SU-DHL-6 (cell line): ENCODE measurements around the gene RSPH1.
"Not testable (repeated sequence)": the region's sequence is repeated elsewhere in the genome, so short reads cannot be mapped to it uniquely, and the experiment has no call there.

Source experiments
- H2AFZ ChIP-seq: fragments of 200-600 bp; sonication (generic); 2 replicates; pipeline ENCODE4 v1.6.1; 2014; ENCODE audit warnings: low read depth, mild to moderate bottlenecking, moderate library complexity, mixed read lengths, antibody characterized with exemption, low read length; ENCODE audit not compliant: severe bottlenecking
- H3F3A ChIP-seq: fragments of 200-600 bp; shearing (Covaris generic); 2 replicates; pipeline ENCODE4 v1.6.0; 2016; ENCODE audit warnings: antibody characterized with exemption, mild to moderate bottlenecking; ENCODE audit not compliant: insufficient read depth
- H3K27ac ChIP-seq: fragments of 200-600 bp; sonication (generic); 2 replicates; pipeline ENCODE4 v1.5.1; 2016; ENCODE audit warnings: low read depth, mild to moderate bottlenecking, low read length, moderate library complexity, mixed read lengths
- H3K27me3 ChIP-seq: fragments of 200-600 bp; sonication (generic), shearing (Covaris generic); 2 replicates; pipeline ENCODE4 v1.6.0; 2014; ENCODE audit warnings: mild to moderate bottlenecking, low read length
- H3K36me3 ChIP-seq: fragments of 200-600 bp; sonication (generic); 2 replicates; pipeline ENCODE4 v1.6.1; 2014; ENCODE audit warnings: mild to moderate bottlenecking, low read length, mixed read lengths
- H3K4me2 ChIP-seq: fragments of 300-600, 200-600 bp; shearing (Covaris generic), sonication (generic); 2 replicates; pipeline ENCODE4 v1.6.0; 2014; ENCODE audit warnings: low read length, low read depth, mild to moderate bottlenecking; ENCODE audit not compliant: poor library complexity, severe bottlenecking
- H3K4me3 ChIP-seq: fragments of 200-600 bp; sonication (generic); 2 replicates; pipeline ENCODE4 v1.5.1; 2014; ENCODE audit warnings: antibody characterized with exemption, low read length, mild to moderate bottlenecking, mixed read lengths; ENCODE audit not compliant: insufficient read depth, poor library complexity, severe bottlenecking
- H3K79me2 ChIP-seq: fragments of 200-600 bp; sonication (generic); 2 replicates; pipeline ENCODE4 v1.6.1; 2014; ENCODE audit warnings: mild to moderate bottlenecking, low read length, moderate library complexity; ENCODE audit not compliant: insufficient read depth
- H3K9ac ChIP-seq: fragments of 200-600 bp; sonication (generic); 2 replicates; pipeline ENCODE4 v1.7.0; 2014; ENCODE audit warnings: mild to moderate bottlenecking, low read length
- H3K9me2 ChIP-seq: fragments of 200-600 bp; sonication (generic); replicated peaks from 2 replicates; pipeline ENCODE4 v1.6.1; 2014; ENCODE audit warnings: low read length; ENCODE audit not compliant: insufficient read depth
- H3K9me3 ChIP-seq: fragments of 200-600 bp; sonication (generic); 2 replicates; pipeline ENCODE4 v1.6.1; 2014; ENCODE audit warnings: low read length, mixed read lengths; ENCODE audit not compliant: insufficient read depth
- H4K20me1 ChIP-seq: fragments of 200-600 bp; sonication (generic); 2 replicates; pipeline ENCODE4 v1.6.1; 2014; ENCODE audit warnings: low read depth, mild to moderate bottlenecking, antibody characterized with exemption, low read length, moderate library complexity, mixed read lengths
- EZH2phosphoT487 ChIP-seq: fragments of 200-600 bp; sonication (generic), shearing (Covaris generic); conservative IDR thresholded peaks from 2 replicates; pipeline ENCODE4 v1.6.1; 2018; ENCODE audit warnings: mild to moderate bottlenecking, antibody characterized with exemption, low read length, moderate library complexity, mixed read lengths
- TF ChIP-seq, protein P1 (sequence below): fragments of 200-600 bp; sonication (generic); IDR thresholded peaks from one replicate; pipeline ENCODE4 v1.5.1; 2017; ENCODE audit warnings: antibody characterized with exemption, mild to moderate bottlenecking, low read length, moderate library complexity; ENCODE audit not compliant: insufficient read depth, poor library complexity, severe bottlenecking

Gene RSPH1

GRCh38 chr21:42471716-42472330, 24.2 kb downstream of the RSPH1 start:
- Histone ChIP-seq H3K9me2 (no peaks in the 10 kb centered on the region), H2AFZ (no peak overlapping the region), H3K4me3 (no peak overlapping the region), H3K9ac (no peak overlapping the region), H4K20me1 (no peaks in the 10 kb centered on the region), H3K4me2 (no peak overlapping the region), H3F3A (no peaks in the 10 kb centered on the region), H3K79me2 (no peaks in the 10 kb centered on the region), H3K27ac (no peak overlapping the region), H3K36me3 (no peaks in the 10 kb centered on the region), H3K9me3 (no peaks in the 10 kb centered on the region), H3K27me3 (no peaks in the 10 kb centered on the region)
- TF ChIP-seq, protein P1, sequence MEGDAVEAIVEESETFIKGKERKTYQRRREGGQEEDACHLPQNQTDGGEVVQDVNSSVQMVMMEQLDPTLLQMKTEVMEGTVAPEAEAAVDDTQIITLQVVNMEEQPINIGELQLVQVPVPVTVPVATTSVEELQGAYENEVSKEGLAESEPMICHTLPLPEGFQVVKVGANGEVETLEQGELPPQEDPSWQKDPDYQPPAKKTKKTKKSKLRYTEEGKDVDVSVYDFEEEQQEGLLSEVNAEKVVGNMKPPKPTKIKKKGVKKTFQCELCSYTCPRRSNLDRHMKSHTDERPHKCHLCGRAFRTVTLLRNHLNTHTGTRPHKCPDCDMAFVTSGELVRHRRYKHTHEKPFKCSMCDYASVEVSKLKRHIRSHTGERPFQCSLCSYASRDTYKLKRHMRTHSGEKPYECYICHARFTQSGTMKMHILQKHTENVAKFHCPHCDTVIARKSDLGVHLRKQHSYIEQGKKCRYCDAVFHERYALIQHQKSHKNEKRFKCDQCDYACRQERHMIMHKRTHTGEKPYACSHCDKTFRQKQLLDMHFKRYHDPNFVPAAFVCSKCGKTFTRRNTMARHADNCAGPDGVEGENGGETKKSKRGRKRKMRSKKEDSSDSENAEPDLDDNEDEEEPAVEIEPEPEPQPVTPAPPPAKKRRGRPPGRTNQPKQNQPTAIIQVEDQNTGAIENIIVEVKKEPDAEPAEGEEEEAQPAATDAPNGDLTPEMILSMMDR, result no peak
- no peak for TF ChIP-seq EZH2phosphoT487

DNA sequence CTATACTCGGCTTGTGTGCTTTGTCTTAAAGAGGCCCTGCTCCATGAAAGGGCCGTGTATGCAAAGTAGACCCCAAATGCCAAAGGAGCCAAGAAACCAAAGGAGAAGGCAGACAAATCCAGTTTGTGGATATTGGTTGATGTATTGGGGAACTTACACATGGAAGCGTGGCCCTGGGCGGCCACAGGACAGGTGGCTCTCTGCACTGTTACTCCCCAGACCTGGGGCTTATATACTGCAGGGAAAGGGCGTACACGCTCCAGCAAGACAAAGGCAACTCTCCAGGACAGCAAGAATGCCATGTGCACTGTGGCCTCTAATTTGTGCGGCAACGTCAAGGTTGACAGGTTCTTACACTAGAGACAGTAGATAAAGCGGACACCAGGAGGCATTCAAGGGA, 24.8 kb downstream of the RSPH1 start:
- no peak overlapping the region for H3K4me2 ChIP-seq
- H3K9ac ChIP-seq, result no peak overlapping the region
- H3K79me2 ChIP-seq, result no peaks in the 10 kb centered on the region
- no peak overlapping the region for H2AFZ ChIP-seq
- H4K20me1 ChIP-seq, result no peaks in the 10 kb centered on the region
- no peaks in the 10 kb centered on the region for H3K9me2 ChIP-seq
- TF ChIP-seq, protein P1, result no peak
- TF ChIP-seq EZH2phosphoT487, result no peak
- no peak overlapping the region for H3K4me3 ChIP-seq
- H3F3A ChIP-seq, result no peaks in the 10 kb centered on the region
- H3K36me3 ChIP-seq, result no peaks in the 10 kb centered on the region
- no peaks in the 10 kb centered on the region for H3K27me3 ChIP-seq
- no peaks in the 10 kb centered on the region for H3K9me3 ChIP-seq
- H3K27ac ChIP-seq, result no peak overlapping the region

DNA sequence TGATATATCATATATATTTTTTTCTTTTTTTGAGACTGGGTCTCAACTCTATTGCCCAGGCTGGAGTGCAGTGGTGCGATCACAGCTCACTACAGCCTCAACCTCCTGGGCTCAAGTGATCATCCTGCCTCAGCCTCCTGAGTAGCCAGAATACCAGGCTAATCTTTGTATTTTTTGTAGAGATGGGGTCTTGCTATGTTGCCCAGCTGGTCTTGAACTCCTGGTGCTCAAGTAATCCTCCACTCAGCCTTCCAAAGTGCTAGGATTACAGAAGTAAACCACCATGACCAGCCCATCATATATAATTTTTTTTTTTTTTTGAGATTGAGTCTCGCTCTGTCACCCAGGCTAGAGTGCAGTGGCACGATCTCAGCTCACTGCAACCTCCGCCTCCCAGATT, 26.3 kb downstream of the RSPH1 start:
- not testable (repeated sequence) for H2AFZ ChIP-seq, H3K9me3 ChIP-seq, H3F3A ChIP-seq, H3K9me2 ChIP-seq, H3K36me3 ChIP-seq, H3K4me2 ChIP-seq, H3K79me2 ChIP-seq, H3K9ac ChIP-seq, H3K27me3 ChIP-seq, H3K4me3 ChIP-seq, H4K20me1 ChIP-seq, H3K27ac ChIP-seq

- Histone ChIP-seq H3K4me2 (no peak overlapping the region), H3K4me3 (no peak overlapping the region)
Measured at GRCh38 chr21:42469272-42469671, 26.8 kb downstream of the RSPH1 start.

More at GRCh38 chr21:42469272-42469671, 26.8 kb downstream of the RSPH1 start:
- Histone ChIP-seq H2AFZ (no peak overlapping the region), H4K20me1 (no peaks in the 10 kb centered on the region), H3K79me2 (no peaks in the 10 kb centered on the region), H3K36me3 (no peaks in the 10 kb centered on the region), H3K9me2 (no peaks in the 10 kb centered on the region), H3F3A (no peaks in the 10 kb centered on the region), H3K27me3 (no peaks in the 10 kb centered on the region), H3K27ac (no peak overlapping the region), H3K9me3 (no peaks in the 10 kb centered on the region), H3K9ac (no peak overlapping the region)
- TF ChIP-seq, protein P1, result no peak
- TF ChIP-seq EZH2phosphoT487, result no peak
